Measurements from ENCODE around the gene ACBD3. TPM values are rescaled to one million over a fixed set of nuclear protein-coding genes. Genes with fewer than 3 reads are reported as not detected.

ACBD3 gene
- total RNA-seq, 3 donors from 2014 or later (not counting 1 experiment from before 2014, with no cell fraction given) = 26.9 to 33.3 (median 28.8) TPM

DNA sequence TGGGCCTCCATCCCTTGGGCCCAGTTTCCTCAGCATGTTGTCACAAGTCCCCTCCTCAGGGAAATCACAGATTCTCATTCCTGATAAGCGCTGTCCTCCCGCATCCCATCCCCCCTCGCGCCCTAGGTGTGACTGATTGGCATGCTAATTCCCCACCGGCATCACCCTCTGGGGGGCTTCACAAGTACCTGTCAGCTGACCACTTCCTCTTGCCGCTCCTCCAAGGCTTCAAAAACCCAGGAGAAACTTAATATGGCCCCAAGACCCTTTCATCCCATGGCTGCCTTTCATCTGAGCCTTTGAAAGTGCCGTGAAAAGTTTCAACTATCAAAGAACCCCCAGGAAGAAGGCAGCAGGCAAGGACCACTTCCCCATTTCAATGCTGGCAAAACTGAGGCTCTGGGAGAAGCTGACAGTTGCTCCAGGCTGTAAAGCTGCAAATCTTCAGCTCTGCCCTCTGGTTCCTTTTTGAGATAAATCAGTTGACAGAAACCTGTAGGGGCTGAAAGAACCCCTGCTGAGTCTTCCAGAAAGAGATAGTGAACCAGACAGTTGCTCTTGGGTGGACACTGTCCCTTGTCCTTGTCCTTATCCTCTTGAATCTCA is 24.1 kb upstream of the ACBD3 start:
- H3K9me3 Mint-ChIP-seq = no peaks in the 10 kb centered on the region
- no peak for TF ChIP-seq CTCF (IDR thresholded peaks at IDR 0.05)
- DNase-seq (no peak), ATAC-seq (no peak)
- WGBS (ENCODE audit: insufficient coverage) = 78% methylated on average over 7 of the region's 7 CpGs
- no peaks in the 10 kb centered on the region for H3K27me3 Mint-ChIP-seq (ENCODE audit: low read depth in 2 of 2)
- no peak overlapping the region for H3K27ac ChIP-seq (ENCODE audit: low read length)
- H3K4me3 Mint-ChIP-seq = no peak overlapping the region
- no peaks in the 10 kb centered on the region for H3K36me3 ChIP-seq (ENCODE audit: control insufficient read depth, insufficient read depth, low read length)
- intact Hi-C loops (cut with micrococcal nuclease) = no loop called here
- H3K36me3 Mint-ChIP-seq = no peaks in the 10 kb centered on the region
- H3K4me1 ChIP-seq (ENCODE audit: control insufficient read depth, insufficient read depth, low read length) = no peaks in the 10 kb centered on the region
- no peaks in the 10 kb centered on the region for H3K4me1 Mint-ChIP-seq
- H3K27ac Mint-ChIP-seq = no peak overlapping the region
- no peak overlapping the region for H3K4me3 ChIP-seq (ENCODE audit: low read length)
- H3K27me3 ChIP-seq (ENCODE audit: control insufficient read depth, insufficient read depth, low read length) = no peaks in the 10 kb centered on the region
- no peaks in the 10 kb centered on the region for H3K9me3 ChIP-seq (ENCODE audit: control insufficient read depth, insufficient read depth, low read length)

- DNase-seq (no peak), ATAC-seq (peak in 1 of 3 donors; percentile 22)
- Histone ChIP-seq H3K27ac (ENCODE audit: low read length) (no peak overlapping the region), H3K4me1 (ENCODE audit: control insufficient read depth, insufficient read depth, low read length) (no peaks in the 10 kb centered on the region), H3K4me3 (ENCODE audit: low read length) (no peak overlapping the region), H3K9me3 (ENCODE audit: control insufficient read depth, insufficient read depth, low read length) (no peaks in the 10 kb centered on the region), H3K36me3 (ENCODE audit: control insufficient read depth, insufficient read depth, low read length) (no peaks in the 10 kb centered on the region), H3K27me3 (ENCODE audit: control insufficient read depth, insufficient read depth, low read length) (no peaks in the 10 kb centered on the region)
- no peak for TF ChIP-seq CTCF (IDR thresholded peaks at IDR 0.05)
- WGBS (ENCODE audit: insufficient coverage) = 94% methylated on average over 16 of the region's 17 CpGs
- no peaks in the 10 kb centered on the region for H3K4me1 Mint-ChIP-seq
- H3K4me3 Mint-ChIP-seq = no peak overlapping the region
- H3K27ac Mint-ChIP-seq = no peak overlapping the region
- no peaks in the 10 kb centered on the region for H3K9me3 Mint-ChIP-seq
- intact Hi-C loops (cut with micrococcal nuclease) = no loop called here
- H3K36me3 Mint-ChIP-seq = no peaks in the 10 kb centered on the region
- no peaks in the 10 kb centered on the region for H3K27me3 Mint-ChIP-seq (ENCODE audit: low read depth in 2 of 2)
These were observed 22.9 kb upstream of the ACBD3 start for GRCh38 chr1:226209307-226210059.

- intact Hi-C loops (cut with micrococcal nuclease) = no loop called here
- no peaks in the 10 kb centered on the region for H3K9me3 Mint-ChIP-seq
- Histone ChIP-seq H3K27ac (ENCODE audit: low read length) (no peak overlapping the region), H3K4me3 (ENCODE audit: low read length) (no peak overlapping the region), H3K27me3 (ENCODE audit: control insufficient read depth, insufficient read depth, low read length) (no peaks in the 10 kb centered on the region), H3K9me3 (ENCODE audit: control insufficient read depth, insufficient read depth, low read length) (no peaks in the 10 kb centered on the region), H3K4me1 (ENCODE audit: control insufficient read depth, insufficient read depth, low read length) (no peaks in the 10 kb centered on the region), H3K36me3 (ENCODE audit: control insufficient read depth, insufficient read depth, low read length) (no peaks in the 10 kb centered on the region)
- no peak for TF ChIP-seq CTCF (IDR thresholded peaks at IDR 0.05)
- H3K4me1 Mint-ChIP-seq = no peaks in the 10 kb centered on the region
- no peak for ATAC-seq
- H3K4me3 Mint-ChIP-seq = no peak overlapping the region
- WGBS (ENCODE audit: insufficient coverage) = 95% methylated on average over 5 of the region's 5 CpGs
- peaks cover 0 to 5% of the 10 kb centered on the region in 2 donors for H3K27me3 Mint-ChIP-seq (ENCODE audit: low read depth in 2 of 2)
- H3K36me3 Mint-ChIP-seq = no peaks in the 10 kb centered on the region
- H3K27ac Mint-ChIP-seq = no peak overlapping the region
- DNase-seq = no peak
These were observed 20.5 kb upstream of the ACBD3 start for GRCh38 chr1:226207048-226207447.

Data from natural killer cell (primary cell).